Panc1 (cell line): ENCODE measurements around the gene SLC38A1. TPM values are rescaled to one million over a fixed set of nuclear protein-coding genes. Genes with fewer than 3 reads are reported as not detected.
A peak's percentile ranks its signal among the peaks of the same experiment; 100 is the strongest.

ENCODE experiments used
- ATAC-seq: fragments of 200-7000 bp; cut with Tn5 transposase; 2 replicates; pipeline ENCODE4 v1.9.1; 2020; ENCODE audit warnings: mild to moderate bottlenecking, moderate library complexity
- BruUV-seq: library from RNA; stranded (reverse); fragments of 400-500 nt; replicated peaks from 2 replicates; lab custom pipeline; 2021; lab: Mats Ljungman, UMichigan
- CTCF ChIA-PET: fragments of 300-600 bp; sonication (Branson Sonifier 250); formaldehyde crosslinking; loops from one replicate; lab custom pipeline; 2022; ENCODE audit warnings: antibody characterized with exemption; lab: Charles Lee
- POLR2A ChIA-PET: fragments of 300-600 bp; sonication (Branson Sonifier 250); formaldehyde crosslinking; loops from one replicate; lab custom pipeline; 2022; ENCODE audit warnings: antibody characterized with exemption; lab: Charles Lee
- DNase-seq: peaks from one replicate; pipeline ENCODE4 v3.0.0-alpha.2; 2010; ENCODE audit warnings: low read depth, low spot score
- H3K27ac ChIP-seq: 2 replicates; pipeline ENCODE4 v1.5.1; 2011; ENCODE audit warnings: mild to moderate bottlenecking, low read length, inconsistent platforms
- H3K27me3 ChIP-seq: fragments of 200-500 bp; sonication (Bioruptor generic); 2 replicates; pipeline ENCODE4 v1.6.0; 2014; ENCODE audit warnings: low read length, inconsistent platforms; ENCODE audit not compliant: control insufficient read depth, insufficient read depth
- H3K36me3 ChIP-seq: fragments of 200-500 bp; sonication (Bioruptor generic); 2 replicates; pipeline ENCODE4 v1.5.1; 2014; ENCODE audit warnings: inconsistent platforms, mild to moderate bottlenecking, low read length, moderate library complexity; ENCODE audit not compliant: control insufficient read depth, insufficient read depth
- H3K4me1 ChIP-seq: 2 replicates; pipeline ENCODE4 v1.5.1; 2011; ENCODE audit warnings: inconsistent platforms, mild to moderate bottlenecking, low read length, moderate library complexity; ENCODE audit not compliant: control insufficient read depth, insufficient read depth
- H3K4me3 ChIP-seq, 2 experiments: 2 replicates each; pipeline ENCODE4 v1.5.1; 2011 to 2012; ENCODE audit warnings: low read depth in 2 of 2, low read length in 2 of 2, mild to moderate bottlenecking in 2 of 2, inconsistent platforms in 1 of 2, moderate library complexity in 1 of 2
- H3K9me3 ChIP-seq: fragments of 200-500 bp; sonication (Bioruptor generic); 2 replicates; pipeline ENCODE4 v1.5.1; 2014; ENCODE audit warnings: low read depth, mild to moderate bottlenecking, inconsistent platforms, low read length, moderate library complexity; ENCODE audit not compliant: control insufficient read depth, insufficient read depth
- CTCF ChIP-seq: fragments of 450-650 bp; IDR thresholded peaks from 2 replicates; pipeline ENCODE4 v1.5.1; 2017; ENCODE audit warnings: mild to moderate bottlenecking
- POLR2AphosphoS5 ChIP-seq: IDR thresholded peaks from 2 replicates; pipeline ENCODE4 v1.6.1; 2012; ENCODE audit warnings: mild to moderate bottlenecking, low read depth, low read length, moderate library complexity
- REST ChIP-seq, 2 experiments: IDR thresholded peaks; 2 replicates each; pipeline ENCODE4 v1.6.1; 2011 to 2012; ENCODE audit warnings: low read depth in 2 of 2, control low read depth in 1 of 2, low read length in 1 of 2, mild to moderate bottlenecking in 1 of 2, moderate library complexity in 1 of 2; ENCODE audit not compliant: insufficient read depth in 1 of 2
- SIN3A ChIP-seq: IDR thresholded peaks from 2 replicates; pipeline ENCODE4 v1.6.1; 2012; ENCODE audit warnings: low read depth, mild to moderate bottlenecking, low read length, moderate library complexity, borderline replicate concordance; ENCODE audit not compliant: insufficient read depth
- TCF7L2 ChIP-seq: IDR thresholded peaks from 2 replicates; pipeline ENCODE4 v1.6.1; 2011; ENCODE audit warnings: mild to moderate bottlenecking, low read depth, low read length, inconsistent platforms
- in situ Hi-C: cut with HindIII; loops from 2 replicates; pipeline ENCODE4 v1.10.0; 2016; ENCODE audit warnings: low sequenced_read_pairs, low pct_unique_long_range_greater_than_20kb
- intact Hi-C: fragments of 100-400 bp; cut with micrococcal nuclease; formaldehyde crosslinking; loops from one replicate; pipeline ENCODE4 v1.10.0; 2022; ENCODE audit not compliant: unreplicated experiment
- total RNA-seq: library from RNA; stranded (reverse); gene quantifications from one replicate; pipeline ENCODE4 v1.2.1, GENCODE V29; 2021; ENCODE audit not compliant: unreplicated experiment

SLC38A1 gene
- total RNA-seq, 1 experiment from 2014 or later, result 127 TPM

- CTCF ChIA-PET, result no interaction called here
- peaks cover 7% of the 10 kb centered on the region; the same call in 1 of the 2 replicates for H3K36me3 ChIP-seq
- no peaks in the 10 kb centered on the region for H3K9me3 ChIP-seq
- POLR2A ChIA-PET, result no interaction called here
- H3K4me1 ChIP-seq, result peaks cover 62% of the 10 kb centered on the region
- no TSS peak for BruUV-seq
- H3K27me3 ChIP-seq, result no peaks in the 10 kb centered on the region
- DNase-seq, result no peak
- in situ Hi-C loops (no loop called here), intact Hi-C loops (loop anchor here (10.0 kb wide), 1 partner anchor 101 kb away; no protein-coding TSS in a partner anchor)
- ATAC-seq, result no peak
- peak overlapping the region; percentile 54 for H3K27ac ChIP-seq
- TF ChIP-seq POLR2AphosphoS5 (no peak), REST (IDR thresholded peaks at IDR 0.05; ENCODE audit: insufficient read depth in 1 of 2, low read depth in 2 of 2, low read length in 1 of 2) (no peak), SIN3A (no peak), TCF7L2 (no peak), CTCF (peak; percentile 31; the same call in 1 of the 2 replicates)
- no peak overlapping the region for H3K4me3 ChIP-seq
Measured at GRCh38 chr12:46263140-46264016, 5.5 kb downstream of the SLC38A1 start.

GRCh38 chr12:46261646-46262045 is 7.2 kb downstream of the SLC38A1 start:
- Histone ChIP-seq H3K27me3 (no peaks in the 10 kb centered on the region), H3K9me3 (no peaks in the 10 kb centered on the region), H3K36me3 (no peaks in the 10 kb centered on the region), H3K4me1 (peaks cover 63% of the 10 kb centered on the region), H3K27ac (peak overlapping the region; percentile 19; the same call in 1 of the 2 replicates), H3K4me3 (no peak overlapping the region)
- intact Hi-C loops, result loop anchor here (10.0 kb wide), 1 partner anchor 103 kb away; no protein-coding TSS in a partner anchor
- BruUV-seq, result no TSS peak
- POLR2A ChIA-PET, result no interaction called here
- in situ Hi-C loops, result no loop called here
- ATAC-seq (no peak), DNase-seq (no peak)
- TF ChIP-seq CTCF (no peak), POLR2AphosphoS5 (no peak), TCF7L2 (no peak), REST (IDR thresholded peaks at IDR 0.05; ENCODE audit: insufficient read depth in 1 of 2, low read depth in 2 of 2, low read length in 1 of 2) (no peak), SIN3A (no peak)
- CTCF ChIA-PET, result no interaction called here
